ENCODE results near the gene VRK1.

- TF ChIP-seq CTCF (IDR thresholded peaks at IDR 0.05; ENCODE audit: low read depth, low read length, poor library complexity, severe bottlenecking) (no peak), EZH2phosphoT487 (IDR thresholded peaks at IDR 0.05; ENCODE audit: borderline replicate concordance, low read length) (no peak)
These were observed 98.6 kb downstream of the VRK1 start for GRCh38 chr14:96895658-96896271.
